HG03066 (cell line): ENCODE measurements around the gene STARD13.

Experiments used
- ATAC-seq: cut with Tn5 transposase; IDR thresholded peaks from one replicate; pipeline ENCODE4 v1.9.1; 2021; ENCODE audit warnings: low read depth; ENCODE audit not compliant: unreplicated experiment

Gene STARD13

GRCh38 chr13:33277037-33277740 lies 8.4 kb downstream of the STARD13 start:
- ATAC-seq, result no peak

DNA sequence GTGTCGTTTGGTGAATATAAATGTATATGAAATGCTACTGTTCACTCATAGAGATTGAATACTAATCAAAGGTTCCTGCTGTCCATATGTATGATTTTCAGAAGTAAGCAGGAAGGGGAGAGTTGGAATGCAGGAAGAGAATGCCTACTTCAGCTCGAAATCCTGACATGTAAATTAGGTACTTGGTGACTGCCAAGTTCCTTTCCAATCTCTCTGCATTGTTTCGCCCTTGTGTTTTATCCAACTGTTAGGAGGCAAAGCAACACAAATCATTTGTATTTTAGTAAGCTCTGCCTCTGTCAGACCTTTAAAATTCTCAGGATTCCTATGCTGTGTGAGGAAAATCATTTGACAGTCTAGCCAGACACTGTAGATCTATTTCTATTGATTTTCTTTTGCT lies 9.0 kb downstream of the STARD13 start:
- ATAC-seq, result no peak

GRCh38 chr13:33275916-33276315 lies 9.6 kb downstream of the STARD13 start:
- no peak for ATAC-seq

- ATAC-seq, result no peak
These were observed 11.3 kb downstream of the STARD13 start for GRCh38 chr13:33274264-33274663.

DNA sequence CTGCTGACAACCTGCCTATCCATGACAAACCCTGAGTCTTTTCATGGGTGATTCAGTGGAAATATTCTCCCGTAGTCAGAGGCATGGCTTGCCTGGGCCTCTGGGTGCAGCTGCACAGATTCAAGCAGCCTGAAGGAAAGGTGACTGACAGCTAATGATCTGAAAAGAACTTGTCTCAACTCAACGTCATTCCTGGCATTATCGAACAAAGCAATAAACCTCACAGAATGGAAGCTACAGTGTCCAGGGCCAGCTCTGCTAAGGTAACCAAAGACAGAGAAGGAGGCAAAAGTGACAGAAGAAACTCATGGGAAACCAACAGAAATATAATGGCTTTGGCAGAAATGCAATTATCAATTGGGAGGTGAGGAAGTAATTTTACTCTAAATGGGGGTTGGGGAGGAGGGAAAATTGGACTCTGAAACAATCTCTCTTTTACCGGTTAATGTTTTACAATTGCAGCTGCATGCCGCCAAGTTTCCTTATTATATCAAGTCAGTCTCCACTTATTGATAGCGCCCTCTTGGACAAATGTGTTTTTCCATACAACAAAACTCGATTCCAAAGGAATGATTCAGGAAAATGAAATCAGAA lies 12.9 kb downstream of the STARD13 start:
- no peak for ATAC-seq

DNA sequence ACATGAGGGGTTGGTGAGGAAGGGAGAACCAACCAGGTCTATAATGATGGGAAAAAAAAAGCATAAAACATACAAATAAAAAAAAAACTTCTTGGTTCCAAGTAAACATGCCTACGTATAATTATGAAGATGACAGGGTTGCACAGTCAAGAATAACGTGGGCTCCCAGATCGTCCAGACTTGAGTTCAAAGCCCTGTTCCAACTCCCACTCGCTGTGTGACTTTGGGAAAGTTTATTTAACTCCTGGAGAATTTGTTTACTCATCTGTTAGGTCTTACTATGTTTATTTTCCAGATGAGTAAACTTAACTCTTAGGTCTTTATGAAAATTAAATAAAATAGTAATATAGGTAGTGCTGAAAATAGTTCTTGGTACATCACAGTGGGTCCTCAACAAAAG lies 13.8 kb downstream of the STARD13 start:
- no peak for ATAC-seq

DNA sequence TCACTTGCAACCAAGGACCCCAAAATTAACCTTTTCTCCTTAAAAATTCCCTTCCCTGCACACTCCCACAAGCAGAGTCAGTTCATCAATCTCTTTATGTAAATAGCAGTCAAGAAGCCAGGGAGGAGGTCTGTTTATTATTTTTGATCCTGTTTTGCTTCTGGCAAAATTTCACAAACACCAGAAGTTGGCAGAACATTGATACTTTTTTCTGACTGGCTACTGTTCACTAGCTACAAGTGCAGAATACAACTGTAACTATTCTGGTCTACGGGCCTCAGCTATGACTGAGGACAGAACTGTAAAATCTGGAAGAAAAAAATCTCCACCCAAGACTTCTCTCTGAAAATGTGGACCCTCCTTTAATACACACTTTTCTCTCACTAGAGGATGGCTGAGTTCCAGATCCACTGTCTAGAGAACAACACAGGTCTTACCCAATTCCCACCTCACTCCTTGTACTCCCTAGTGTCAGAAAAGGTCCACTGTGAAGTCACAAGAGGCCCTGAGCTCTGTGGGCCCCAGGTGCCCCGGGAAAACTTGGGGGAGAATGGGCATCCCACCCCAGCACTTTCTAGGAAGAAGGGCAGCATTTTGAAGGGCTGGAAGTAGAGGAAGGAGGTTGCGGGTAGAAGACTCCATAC lies 14.5 kb downstream of the STARD13 start:
- no peak for ATAC-seq

DNA sequence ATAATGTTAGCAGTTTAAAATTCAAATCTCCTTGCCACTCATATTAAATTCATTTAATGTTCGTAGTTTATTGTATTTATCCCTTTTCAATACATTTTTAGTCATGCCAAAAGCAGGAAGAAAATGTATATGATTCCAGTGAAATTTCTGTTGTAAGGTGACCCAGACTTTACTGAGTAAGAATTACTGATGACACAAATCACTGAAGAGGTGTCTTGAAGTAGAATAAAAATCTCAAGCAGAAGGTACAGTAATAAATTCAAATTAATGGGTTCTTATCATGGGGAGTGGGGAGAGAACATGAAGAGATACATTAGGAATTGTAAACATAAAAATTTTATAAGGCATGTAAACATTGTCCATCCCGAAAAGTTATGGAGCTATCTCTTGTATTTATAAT lies 19.9 kb downstream of the STARD13 start:
- no peak for ATAC-seq

- ATAC-seq, result no peak
These were observed 20.4 kb downstream of the STARD13 start for GRCh38 chr13:33265133-33265532.

GRCh38 chr13:33264620-33264978 lies 21.0 kb downstream of the STARD13 start:
- ATAC-seq, result no peak

GRCh38 chr13:33263976-33264619 lies 21.5 kb downstream of the STARD13 start:
- ATAC-seq, result no peak

GRCh38 chr13:33263484-33263883 lies 22.1 kb downstream of the STARD13 start:
- no peak for ATAC-seq

DNA sequence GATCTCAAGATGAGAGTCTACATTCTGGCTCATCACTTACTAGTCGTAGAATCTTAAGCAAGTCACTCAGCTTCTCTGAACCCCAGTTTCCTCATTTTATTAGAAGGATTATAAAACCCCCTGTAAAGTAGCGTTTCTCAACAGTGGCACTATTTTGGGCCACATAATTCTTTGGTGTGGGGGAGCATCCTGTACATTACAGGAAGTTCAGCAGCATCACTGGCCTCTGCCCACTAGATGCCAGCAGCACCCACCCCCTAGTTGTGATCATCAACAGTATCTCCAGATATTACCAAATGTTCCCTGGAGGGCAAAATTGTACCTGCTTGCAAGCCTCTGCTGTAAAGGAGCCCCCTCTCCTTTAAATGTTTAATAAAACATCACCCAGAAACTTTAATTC lies 22.6 kb downstream of the STARD13 start:
- no peak for ATAC-seq

DNA sequence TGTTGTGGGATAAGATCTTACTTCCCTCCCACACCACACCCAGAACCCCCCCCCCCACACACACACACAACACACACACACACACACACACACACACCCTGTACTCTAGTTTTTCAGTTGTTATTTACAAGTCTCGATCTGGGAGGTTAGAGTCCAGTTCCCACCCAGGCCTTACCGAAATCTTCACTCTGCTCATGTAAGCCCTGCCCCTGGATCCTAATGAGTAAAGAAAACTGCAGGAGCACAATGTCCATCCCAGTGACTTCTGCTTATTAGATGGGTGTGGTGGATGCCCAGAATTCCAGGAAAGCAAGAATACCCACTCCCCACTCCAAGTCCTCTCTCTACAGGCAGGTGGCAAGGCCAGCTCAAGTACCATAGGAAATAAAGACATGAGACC lies 23.0 kb downstream of the STARD13 start:
- no peak for ATAC-seq

DNA sequence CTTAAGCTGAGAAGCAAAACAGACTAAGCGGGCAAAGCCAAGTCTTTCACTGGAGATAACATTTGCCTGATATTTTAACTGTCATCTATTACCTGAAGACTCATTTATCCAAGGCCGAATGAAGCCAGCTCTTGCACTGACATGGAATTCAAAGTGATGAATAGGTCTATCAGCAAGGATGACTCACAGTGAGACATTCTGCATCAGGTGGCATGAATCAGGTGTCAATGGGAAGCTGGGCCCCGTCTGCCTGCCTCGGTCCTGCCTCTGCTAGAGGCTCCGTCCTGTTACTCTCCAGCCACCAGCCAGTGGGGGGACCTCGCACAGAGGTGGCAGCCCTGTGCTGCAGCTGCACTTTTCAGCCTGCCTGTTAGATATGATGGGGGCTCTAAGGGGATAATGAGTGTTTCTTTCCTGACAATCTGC lies 23.5 kb downstream of the STARD13 start:
- ATAC-seq, result no peak

DNA sequence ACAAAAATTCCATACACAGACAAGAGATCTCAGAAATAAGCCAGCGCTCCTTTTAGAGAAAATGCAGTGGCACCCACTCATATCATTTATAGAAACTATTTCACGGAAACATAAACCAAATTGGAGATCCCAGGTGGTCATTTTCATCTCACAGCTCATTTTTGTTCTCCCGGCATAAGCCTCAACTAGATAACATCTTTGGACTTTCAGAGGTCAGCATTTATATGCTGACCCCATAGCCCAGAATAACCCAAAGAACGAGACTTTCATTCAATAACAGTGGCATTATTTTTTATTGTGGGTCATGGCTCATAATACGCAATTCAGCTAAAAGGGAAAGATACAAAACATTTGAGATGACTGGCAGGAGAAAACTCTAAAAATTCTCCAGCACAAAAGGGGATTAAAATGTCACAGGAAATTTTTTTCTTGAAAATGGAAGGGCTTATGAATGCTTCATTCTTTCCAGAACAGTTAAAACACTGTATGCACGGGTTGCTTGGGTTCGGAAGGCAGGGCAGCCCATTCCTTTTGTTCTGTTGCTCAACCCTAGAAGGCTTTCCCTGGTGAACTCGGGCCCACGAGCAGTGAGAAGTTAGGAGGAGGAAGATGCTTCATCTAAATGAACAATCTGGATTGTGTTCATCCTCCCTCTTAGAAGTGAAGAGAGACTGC lies 24.0 kb downstream of the STARD13 start:
- no peak for ATAC-seq

GRCh38 chr13:33260168-33261098 lies 25.1 kb downstream of the STARD13 start:
- ATAC-seq, result no peak

DNA sequence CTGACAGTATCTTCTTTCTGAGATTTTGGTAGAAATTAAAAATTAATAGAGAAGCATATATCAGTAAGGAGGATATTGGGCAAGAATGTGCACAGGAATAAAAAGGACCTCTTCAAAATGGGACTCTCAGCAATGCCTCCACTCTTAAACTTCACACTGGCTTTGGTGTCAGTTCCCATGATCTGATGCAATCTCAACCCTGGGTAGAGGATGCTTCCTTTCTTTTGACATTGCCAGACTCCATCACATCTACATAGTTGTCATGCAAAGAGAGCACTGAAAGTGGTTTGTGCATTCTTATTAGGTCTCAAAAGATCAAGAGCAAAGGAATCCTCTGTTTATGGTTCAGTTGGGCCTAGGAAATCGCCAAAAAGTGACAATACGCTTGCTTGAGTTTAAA lies 26.3 kb downstream of the STARD13 start:
- no peak for ATAC-seq

DNA sequence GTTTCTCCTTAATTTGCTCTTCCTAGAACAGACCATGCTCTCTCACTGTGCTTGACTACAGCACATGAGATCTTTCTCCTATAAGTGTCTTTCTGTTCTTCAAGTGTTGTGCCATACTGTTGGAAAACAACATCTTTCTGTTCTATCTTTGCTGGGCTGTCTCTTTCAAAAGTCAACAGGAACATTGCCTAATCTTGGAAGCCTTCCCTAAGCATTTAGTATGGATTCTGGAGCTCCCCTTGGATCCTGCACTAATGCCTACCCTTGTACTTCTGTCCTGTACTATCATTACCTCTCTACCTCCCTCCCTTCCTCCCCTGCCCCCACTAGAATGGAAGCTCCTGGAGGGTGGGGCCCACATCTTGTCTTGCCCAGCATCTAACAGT lies 26.8 kb downstream of the STARD13 start:
- ATAC-seq, result no peak
